HTR-8/SVneo (cell line): ENCODE results near the gene TBC1D9B.

Source experiments
- DNase-seq: peaks from one replicate; pipeline ENCODE4 v3.0.0; 2011; ENCODE audit warnings: low spot score, mixed read lengths; ENCODE audit not compliant: insufficient read length
- FAIRE-seq: peaks from 2 replicates; lab custom pipeline; 2011; peaks lifted over from hg19 to GRCh38; lab: Jason Lieb, UNC

TBC1D9B gene

GRCh38 chr5:179812135-179812825, 95.4 kb downstream of the TBC1D9B start:
- FAIRE-seq (no peak), DNase-seq (no peak)
